Body of pancreas (tissue), 4 donors: ENCODE results near the gene KCNA4. TPM values are rescaled to one million over a fixed set of nuclear protein-coding genes. Genes with fewer than 3 reads are reported as not detected.

ENCODE experiments used
- ATAC-seq: fragments of 150-250 bp; one replicate; pipeline ENCODE4 v1.9.1; 2016
- DNase-seq, 4 donors: peaks; one replicate each; pipeline ENCODE4 v3.0.0-alpha.2; 2019
- H3K27ac ChIP-seq, 4 donors: fragments of 200-600 bp; sonication (generic); 1 replicate in 3 of 4; 2 replicates in 1 of 4; pipeline versions ENCODE4 v1.5.1 to v1.6.1; 2016 to 2019; ENCODE audit warnings: mild to moderate bottlenecking in 1 of 4, mixed read lengths in 1 of 4, moderate library complexity in 1 of 4
- H3K27me3 ChIP-seq, 2 donors: fragments of 200-600 bp; sonication (generic); one replicate each; pipeline ENCODE4 v1.6.0; 2016; ENCODE audit warnings: mild to moderate bottlenecking in 1 of 2
- H3K36me3 ChIP-seq, 2 donors: fragments of 200-600 bp; sonication (generic); replicated peaks in 1 of 2; 2 replicates each; pipeline ENCODE4 v1.5.1; 2016; ENCODE audit warnings: low read depth in 2 of 2; ENCODE audit not compliant: insufficient read depth in 1 of 2
- H3K4me1 ChIP-seq: fragments of 200-600 bp; sonication (generic); one replicate; pipeline ENCODE4 v1.6.0; 2016
- H3K4me3 ChIP-seq, 2 donors: fragments of 200-600 bp; sonication (generic); 1 replicate in 1 of 2; 2 replicates in 1 of 2; pipeline ENCODE4 v1.5.1; 2016 to 2019
- H3K9me3 ChIP-seq, 3 donors: fragments of 200-600 bp; sonication (generic); 1 replicate in 2 of 3; 2 replicates in 1 of 3; pipeline ENCODE4 v1.5.1; 2016
- POLR2A ChIP-seq, 3 donors: fragments of 450-650 bp; IDR thresholded peaks; one replicate each; pipeline ENCODE4 v1.6.1; 2016; ENCODE audit warnings: antibody characterized with exemption in 3 of 3, mild to moderate bottlenecking in 2 of 3
- WGBS, 2 donors: methylation state at CpG; one replicate each; pipeline ENCODE4 v1.1.5; 2017; 5-methylcytosine and 5-hydroxymethylcytosine counted together
- intact Hi-C: fragments of 100-400 bp; cut with DNase I; formaldehyde crosslinking; loops from one replicate; pipeline ENCODE4 v1.15.1; 2023
- total RNA-seq, 2 donors: library from RNA; depleted of rRNA; stranded (reverse); fragments of >200 nt; gene quantifications; one replicate each; pipeline ENCODE4 v1.1.0, GENCODE V29; 2016
- TF ChIP-seq, protein P1 (sequence below), 7 experiments: fragments of 450-650 bp in 4 of 7; fragments of 200-600 bp in 3 of 7; sonication (generic) in 3 of 7; IDR thresholded peaks; one replicate each; pipeline ENCODE4 v1.5.1; 2016 to 2019; ENCODE audit warnings: antibody characterized with exemption in 7 of 7

KCNA4 gene
- total RNA-seq, 2 donors from 2014 or later, result 0.33 TPM; not detected in 1

DNA sequence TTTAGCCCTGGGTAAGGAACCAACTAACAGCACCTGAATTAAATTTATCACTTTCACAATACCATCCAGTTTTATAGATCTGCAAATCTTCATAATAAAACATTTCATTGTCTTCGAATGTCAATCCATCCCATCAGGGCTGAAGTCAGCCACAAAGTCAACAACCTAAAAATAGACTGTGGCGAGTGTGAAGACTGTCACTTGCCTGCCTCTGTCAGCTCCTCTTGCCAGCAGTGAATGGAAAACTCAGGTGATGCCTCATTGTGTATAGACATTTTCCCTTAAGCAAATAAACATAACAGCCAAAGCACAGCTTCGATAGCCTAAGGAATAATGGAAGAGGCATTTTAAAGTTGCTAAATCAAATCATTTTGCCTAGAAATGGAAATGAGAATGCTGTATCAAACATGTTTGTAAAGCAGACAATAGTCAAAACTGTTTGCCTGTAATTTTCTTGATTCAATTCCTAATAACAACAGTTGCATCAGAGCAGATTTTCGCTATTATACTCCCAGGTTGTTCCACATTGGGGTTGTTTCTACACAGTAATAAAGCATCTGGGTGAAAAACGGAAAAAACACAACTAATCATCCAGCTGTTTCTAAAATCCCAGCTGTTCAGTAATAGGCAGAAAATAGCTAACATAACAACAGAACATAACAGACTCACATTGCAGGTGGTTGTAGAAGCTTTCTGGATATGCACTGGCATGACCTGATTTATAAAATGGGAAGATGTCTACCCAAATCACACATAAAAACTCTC is 15.7 kb downstream of the KCNA4 start:
- ATAC-seq (no peak), DNase-seq (no peak)
- Histone ChIP-seq H3K4me3 (no peak overlapping the region), H3K9me3 (no peaks in the 10 kb centered on the region), H3K27me3 (no peaks in the 10 kb centered on the region), H3K27ac (no peak overlapping the region), H3K4me1 (no peaks in the 10 kb centered on the region), H3K36me3 (no peaks in the 10 kb centered on the region)
- intact Hi-C loops, result no loop called here
- TF ChIP-seq POLR2A (IDR thresholded peaks at IDR 0.05), result no peak
- TF ChIP-seq, protein P1, sequence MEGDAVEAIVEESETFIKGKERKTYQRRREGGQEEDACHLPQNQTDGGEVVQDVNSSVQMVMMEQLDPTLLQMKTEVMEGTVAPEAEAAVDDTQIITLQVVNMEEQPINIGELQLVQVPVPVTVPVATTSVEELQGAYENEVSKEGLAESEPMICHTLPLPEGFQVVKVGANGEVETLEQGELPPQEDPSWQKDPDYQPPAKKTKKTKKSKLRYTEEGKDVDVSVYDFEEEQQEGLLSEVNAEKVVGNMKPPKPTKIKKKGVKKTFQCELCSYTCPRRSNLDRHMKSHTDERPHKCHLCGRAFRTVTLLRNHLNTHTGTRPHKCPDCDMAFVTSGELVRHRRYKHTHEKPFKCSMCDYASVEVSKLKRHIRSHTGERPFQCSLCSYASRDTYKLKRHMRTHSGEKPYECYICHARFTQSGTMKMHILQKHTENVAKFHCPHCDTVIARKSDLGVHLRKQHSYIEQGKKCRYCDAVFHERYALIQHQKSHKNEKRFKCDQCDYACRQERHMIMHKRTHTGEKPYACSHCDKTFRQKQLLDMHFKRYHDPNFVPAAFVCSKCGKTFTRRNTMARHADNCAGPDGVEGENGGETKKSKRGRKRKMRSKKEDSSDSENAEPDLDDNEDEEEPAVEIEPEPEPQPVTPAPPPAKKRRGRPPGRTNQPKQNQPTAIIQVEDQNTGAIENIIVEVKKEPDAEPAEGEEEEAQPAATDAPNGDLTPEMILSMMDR (IDR thresholded peaks at IDR 0.05), result no peak
- WGBS, 2 donors, result 23 to 34% methylated on average over 5 of the region's 5 CpGs

DNA sequence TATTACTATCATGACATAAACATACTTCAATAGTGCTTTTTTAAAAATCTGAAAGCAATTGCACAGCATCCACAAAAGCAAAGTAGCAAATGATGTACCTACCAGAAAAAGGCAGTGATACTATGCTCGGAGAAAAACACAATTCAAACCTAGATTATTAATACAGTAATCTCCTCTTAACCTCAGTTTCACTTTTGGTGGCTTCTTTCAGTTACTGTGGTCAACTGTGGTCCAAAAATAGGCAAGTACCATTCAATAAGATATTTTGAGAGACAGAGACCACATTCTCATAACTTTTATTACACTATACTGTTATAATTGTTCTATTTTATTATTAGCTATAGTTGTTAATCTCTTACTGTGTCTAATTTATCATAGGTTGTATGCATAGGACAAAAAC is 20.8 kb downstream of the KCNA4 start:
- intact Hi-C loops, result no loop called here

DNA sequence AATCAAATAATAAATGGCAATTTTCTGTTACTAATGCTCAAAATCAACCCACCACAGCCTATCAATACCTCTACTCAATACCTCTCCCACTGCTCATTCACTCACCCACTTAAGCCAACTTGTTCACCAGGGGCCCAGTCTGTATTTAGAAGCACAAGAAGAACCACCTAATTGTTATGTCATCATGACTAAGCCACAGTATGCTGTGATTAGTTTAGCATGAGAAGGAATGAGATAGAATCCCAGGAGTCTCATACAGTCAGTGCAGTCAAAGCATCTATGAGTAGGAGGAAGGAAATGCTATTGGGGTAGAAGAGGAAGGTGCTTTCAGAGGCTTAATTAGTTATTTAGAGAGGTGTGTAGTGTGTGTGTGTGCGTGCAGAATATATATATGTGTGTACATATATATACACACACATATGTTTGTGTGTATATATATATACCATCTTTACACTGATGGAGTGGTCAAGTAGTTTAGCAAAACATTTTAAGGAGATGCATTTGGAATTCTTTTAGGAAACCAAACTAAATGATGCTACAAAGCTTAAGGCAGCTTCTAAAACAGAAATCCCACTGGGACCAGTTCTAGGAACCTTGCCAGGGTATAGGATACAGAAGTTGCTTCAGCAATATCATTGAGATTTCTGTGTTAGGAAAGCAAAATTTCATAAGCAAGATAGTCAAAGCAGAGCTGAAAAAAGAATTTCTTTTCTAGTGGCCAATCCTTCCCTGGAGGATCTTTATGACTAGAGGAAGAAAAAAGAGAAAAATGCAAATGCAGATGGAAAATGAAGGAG is 27.5 kb downstream of the KCNA4 start:
- no peaks in the 10 kb centered on the region for H3K36me3 ChIP-seq
- no peaks in the 10 kb centered on the region for H3K9me3 ChIP-seq
- no peaks in the 10 kb centered on the region for H3K4me1 ChIP-seq
- TF ChIP-seq, protein P1 (IDR thresholded peaks at IDR 0.05), result no peak
- TF ChIP-seq POLR2A (IDR thresholded peaks at IDR 0.05), result no peak
- WGBS, 2 donors, result 58 to 72% methylated on average over 1 of the region's 1 CpG
- no peak for DNase-seq
- H3K27me3 ChIP-seq, result no peaks in the 10 kb centered on the region
- H3K27ac ChIP-seq, result no peak overlapping the region
- H3K4me3 ChIP-seq, result no peak overlapping the region
- no peak for ATAC-seq
- intact Hi-C loops, result no loop called here

More for the DNA sequence above, 20.8 kb downstream of the KCNA4 start:
- DNase-seq, result no peak
- Histone ChIP-seq H3K27ac (no peak overlapping the region), H3K9me3 (no peaks in the 10 kb centered on the region), H3K27me3 (no peaks in the 10 kb centered on the region), H3K36me3 (no peaks in the 10 kb centered on the region), H3K4me3 (no peak overlapping the region), H3K4me1 (no peaks in the 10 kb centered on the region)
- WGBS, 2 donors, result 71 to 94% methylated on average over 1 of the region's 1 CpG
- TF ChIP-seq, protein P1 (IDR thresholded peaks at IDR 0.05), result no peak
- TF ChIP-seq POLR2A (IDR thresholded peaks at IDR 0.05), result no peak
- no peak for ATAC-seq

DNA sequence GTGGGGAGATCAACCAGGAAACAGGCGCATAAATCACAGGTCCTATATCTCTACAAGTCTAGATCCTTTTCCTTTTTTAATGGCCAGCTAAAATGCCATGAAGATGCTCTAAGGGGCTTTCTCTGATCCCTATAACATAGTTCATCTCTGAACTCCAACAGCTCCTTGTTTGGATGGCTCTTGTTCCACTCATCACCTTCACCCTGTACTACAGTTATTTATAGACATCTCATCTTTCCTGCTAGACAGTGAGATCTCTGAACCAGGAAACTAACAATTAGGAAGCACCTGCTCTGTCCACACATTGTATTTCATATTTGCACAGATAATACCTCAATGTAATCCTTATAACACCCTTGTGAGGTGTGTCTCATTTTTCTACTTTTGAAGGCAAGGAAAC is 31.6 kb downstream of the KCNA4 start:
- no peak for DNase-seq
- Histone ChIP-seq H3K4me3 (no peak overlapping the region), H3K27me3 (no peaks in the 10 kb centered on the region), H3K27ac (no peak overlapping the region), H3K4me1 (no peaks in the 10 kb centered on the region), H3K36me3 (no peaks in the 10 kb centered on the region), H3K9me3 (no peaks in the 10 kb centered on the region)
- intact Hi-C loops, result no loop called here
- TF ChIP-seq POLR2A (IDR thresholded peaks at IDR 0.05), result no peak
- TF ChIP-seq, protein P1 (IDR thresholded peaks at IDR 0.05), result no peak
- 71 to 94% methylated on average over 1 of the region's 1 CpG for WGBS, 2 donors
- no peak for ATAC-seq
